Measurements from ENCODE around the gene RAC2. TPM values are rescaled to one million over a fixed set of nuclear protein-coding genes. Genes with fewer than 3 reads are reported as not detected.
A peak's percentile ranks its signal among the peaks of the same experiment; 100 is the strongest.

The RAC2 gene
- total and polyA plus RNA-seq, 9 of the 15 experiments (the other 6 are each of a cell fraction or from before 2014, with no cell fraction given), result 22.7 to 103 (median 43.3) TPM

GRCh38 chr22:37198258-37199102 is 45.6 kb downstream of the RAC2 start (continued):
- TF ChIP-seq GABPA (tag; conservative IDR thresholded peaks at IDR 0.05; ENCODE audit: low read depth) (no peak), ZNF76 (CRISPR knock-in tag; IDR thresholded peaks at IDR 0.05; ENCODE audit: borderline replicate concordance) (no peak; the same call in 1 of the 2 replicates), PHB2 (IDR thresholded peaks at IDR 0.05; ENCODE audit: low read depth) (no peak), EGR1 (conservative IDR thresholded peaks at IDR 0.05) (no peak), BMI1 (IDR thresholded peaks at IDR 0.05; ENCODE audit: low read length) (no peak), REST (IDR thresholded peaks at IDR 0.05; ENCODE audit: borderline replicate concordance) (peak; percentile 36; the same call in 1 of the 2 replicates), REST (CRISPR knock-in tag; IDR thresholded peaks at IDR 0.05; ENCODE audit: low read depth) (no peak), FOXA3 (CRISPR knock-in tag; conservative IDR thresholded peaks at IDR 0.05 in 1 of 2, IDR thresholded peaks at IDR 0.05 in 1 of 2) (no peak), ZBTB34 (CRISPR knock-in tag; IDR thresholded peaks at IDR 0.05) (no peak)

All from K562 (cell line).